ENCODE results near the gene CELA2A. TPM values are rescaled to one million over a fixed set of nuclear protein-coding genes. Genes with fewer than 3 reads are reported as not detected.
A peak's percentile ranks its signal among the peaks of the same experiment; 100 is the strongest.

The CELA2A gene
- total RNA-seq, 5 donors from 2014 or later (not counting 1 experiment from before 2014, with no cell fraction given): 1.3 to 1.8 (median 1.5) TPM; not detected in 2

DNA sequence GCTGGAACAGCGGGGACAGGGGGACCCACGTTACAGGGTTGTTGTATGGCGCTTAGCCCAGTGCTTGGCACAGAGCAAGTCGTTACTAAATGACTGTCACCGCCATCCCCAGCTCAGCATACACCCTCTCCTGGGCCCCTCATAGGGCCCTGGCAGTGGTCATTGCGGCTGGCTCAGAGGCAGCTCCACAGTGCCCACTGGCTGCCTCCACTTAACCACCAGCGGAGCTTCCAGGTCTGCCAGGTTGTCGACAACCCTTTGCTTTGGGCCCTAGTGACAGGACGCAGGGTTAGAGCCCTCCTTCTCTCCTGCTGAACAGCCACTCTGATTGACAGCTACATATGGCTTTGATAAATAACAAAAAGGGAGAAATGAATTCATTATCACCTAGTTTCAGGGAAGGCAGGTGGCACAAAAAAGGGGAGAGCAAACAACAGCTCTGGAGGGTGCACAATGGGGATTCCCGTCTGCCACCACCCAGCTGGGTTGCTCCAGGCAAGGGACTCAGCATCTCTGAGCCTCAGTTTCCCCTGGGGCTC lies 42.0 kb upstream of the CELA2A start:
- H3K4me3 Mint-ChIP-seq: peak overlapping the region in 1 of 3 donors; percentile 51
- ChIA-PET POLR2A (interaction anchor here in 1 of 2 donors (0.5 kb wide), 1 partner anchor 65 kb away, joined by 3 read pairs; no protein-coding TSS in a partner anchor), CTCF (no interaction called here)
- Histone ChIP-seq H3K4me3 (ENCODE audit: control insufficient read depth in 1 of 2, extremely low read depth in 1 of 2, low read length in 1 of 2) (no peak overlapping the region), H3K27me3 (replicated peaks in 1 of 2; ENCODE audit: control insufficient read depth in 2 of 2, extremely low read depth in 1 of 2, insufficient read depth in 2 of 2, low read length in 1 of 2) (no peaks in the 10 kb centered on the region), H3K9me3 (no peaks in the 10 kb centered on the region), H3K4me1 (ENCODE audit: control insufficient read depth in 1 of 2, extremely low read depth in 1 of 2, insufficient read depth in 2 of 2, low read length in 2 of 2) (peaks cover 16 to 85% of the 10 kb centered on the region in 2 experiments), H3K27ac (ENCODE audit: low read length) (peak overlapping the region; percentile 6), H3K36me3 (ENCODE audit: control insufficient read depth in 2 of 2, extremely low read depth in 1 of 2, insufficient read depth in 1 of 2, low read length in 1 of 2) (peaks cover 8 to 20% of the 10 kb centered on the region in 2 donors)
- H3K27me3 Mint-ChIP-seq: no peaks in the 10 kb centered on the region
- H3K9me3 Mint-ChIP-seq: no peaks in the 10 kb centered on the region
- H3K36me3 Mint-ChIP-seq: peaks cover 7% of the 10 kb centered on the region
- WGBS (ENCODE audit: insufficient coverage): 84% methylated on average over 8 of the region's 10 CpGs
- no peak for ATAC-seq (replicated peaks in 1 of 4)
- peaks cover 68 to 83% (median 69%) of the 10 kb centered on the region in 3 donors for H3K4me1 Mint-ChIP-seq
- H3K27ac Mint-ChIP-seq: peak overlapping the region; percentile 66 to 67
- no peak for DNase-seq

DNA sequence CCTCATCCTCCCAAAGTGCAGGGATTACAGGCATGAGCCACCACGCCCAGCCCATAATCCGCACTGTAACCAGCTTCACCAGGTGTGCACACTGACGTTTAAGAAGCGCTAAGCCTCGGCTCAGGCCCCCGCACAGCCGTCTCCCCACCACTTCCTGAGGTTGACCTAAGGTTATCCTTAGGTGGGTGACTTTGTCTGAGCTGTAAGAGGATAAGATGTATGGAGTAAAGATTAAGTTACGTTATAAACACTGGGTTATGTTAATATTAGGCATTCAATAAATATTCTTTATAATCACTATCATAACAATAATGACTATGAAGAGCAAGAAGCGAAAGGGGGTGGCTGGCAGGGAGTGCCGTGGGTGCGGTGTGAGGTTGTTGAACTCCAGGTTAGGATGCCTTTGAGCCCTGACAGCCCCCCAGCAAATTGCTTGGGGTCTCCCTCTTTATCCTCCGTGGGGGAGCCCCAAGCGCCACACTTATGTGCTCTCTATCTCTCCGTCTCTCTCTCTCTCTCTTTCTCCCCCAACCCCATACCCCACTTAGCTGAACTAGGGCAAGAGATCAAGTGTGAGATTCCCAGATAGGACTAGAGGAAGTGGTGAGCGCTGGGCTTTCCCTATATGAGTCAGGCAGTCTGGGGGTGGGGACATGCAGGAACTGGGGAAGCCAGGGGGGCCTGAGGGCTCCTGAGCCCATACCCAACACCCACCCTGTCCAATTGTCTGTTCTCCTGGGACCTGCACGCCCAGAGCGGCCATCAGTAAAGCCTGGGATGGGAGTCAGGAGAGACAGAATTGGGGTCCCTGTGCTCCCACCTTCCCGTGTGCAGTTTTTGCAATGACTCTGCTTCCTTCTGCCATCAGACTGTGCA lies 39.2 kb upstream of the CELA2A start:
- Histone ChIP-seq H3K27me3 (replicated peaks in 1 of 2; ENCODE audit: control insufficient read depth in 2 of 2, extremely low read depth in 1 of 2, insufficient read depth in 2 of 2, low read length in 1 of 2) (no peaks in the 10 kb centered on the region), H3K27ac (ENCODE audit: low read length) (peak overlapping the region; percentile 89), H3K36me3 (ENCODE audit: control insufficient read depth in 2 of 2, extremely low read depth in 1 of 2, insufficient read depth in 1 of 2, low read length in 1 of 2) (peaks cover 8 to 30% of the 10 kb centered on the region in 2 donors), H3K4me3 (ENCODE audit: control insufficient read depth in 1 of 2, extremely low read depth in 1 of 2, low read length in 1 of 2) (peak overlapping the region in 1 of 2 donors; percentile 12), H3K9me3 (no peaks in the 10 kb centered on the region), H3K4me1 (ENCODE audit: control insufficient read depth in 1 of 2, extremely low read depth in 1 of 2, insufficient read depth in 2 of 2, low read length in 2 of 2) (peaks cover 7 to 84% of the 10 kb centered on the region in 2 experiments)
- peak in 33 of 35 experiments; percentile 32 to 85 (median 56) for DNase-seq
- ChIA-PET POLR2A (interaction anchor here in 1 of 2 donors (0.6 to 1.3 kb wide), 4 partner anchors 7 to 14 kb away, joined by 3 to 10 read pairs (median 6); no protein-coding TSS in a partner anchor), CTCF (no interaction called here)
- Mint-ChIP-seq H3K27ac (peak overlapping the region; percentile 87 to 90), H3K9me3 (no peaks in the 10 kb centered on the region), H3K4me1 (peaks cover 48 to 81% (median 63%) of the 10 kb centered on the region in 3 donors), H3K27me3 (no peaks in the 10 kb centered on the region), H3K36me3 (peaks cover 18% of the 10 kb centered on the region), H3K4me3 (peak overlapping the region; percentile 51 to 71 (median 52))
- 14% methylated on average over 4 of the region's 18 CpGs for WGBS (ENCODE audit: insufficient coverage)
- peak; percentile 74 to 80 (median 77) for ATAC-seq (replicated peaks in 1 of 4)

DNA sequence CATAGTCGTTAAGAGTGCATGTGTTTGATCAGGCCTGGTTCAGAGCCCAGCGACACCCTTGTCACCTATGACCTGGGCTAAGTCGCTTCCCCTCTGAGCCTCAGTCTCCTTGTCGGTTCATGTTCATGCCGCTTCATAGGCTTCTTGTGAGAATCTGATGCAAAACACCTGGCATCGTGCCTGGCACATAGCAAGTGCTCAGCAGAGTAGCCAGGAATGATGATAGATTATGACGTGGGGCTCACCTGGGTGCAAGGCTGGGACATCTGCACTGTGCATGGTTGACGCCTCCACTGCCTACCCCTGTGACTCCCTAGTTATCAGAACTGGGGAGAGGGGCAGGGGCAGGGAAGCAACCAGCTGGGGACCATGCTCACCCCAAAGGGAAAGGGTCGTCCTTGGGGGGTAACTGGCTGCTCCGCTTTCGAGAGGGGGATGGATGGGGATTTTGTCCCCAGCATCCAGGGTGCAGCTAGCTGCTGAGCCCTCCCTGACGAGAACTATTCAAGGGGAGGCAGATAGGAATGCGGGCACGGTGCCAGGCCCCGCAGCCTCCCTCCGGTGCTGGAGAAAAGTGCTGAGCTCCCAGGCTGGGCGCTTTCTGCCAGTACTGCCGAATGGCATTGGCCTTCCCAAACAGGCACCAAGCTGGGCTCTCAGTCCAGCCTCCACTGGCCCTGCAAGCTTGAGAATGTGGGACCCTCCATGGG lies 37.6 kb upstream of the CELA2A start:
- ATAC-seq (replicated peaks in 1 of 4) (no peak), DNase-seq (peak in 1 of 35 experiments; percentile 5)
- Mint-ChIP-seq H3K4me3 (no peak overlapping the region), H3K27me3 (no peaks in the 10 kb centered on the region), H3K36me3 (peaks cover 18% of the 10 kb centered on the region), H3K27ac (no peak overlapping the region), H3K9me3 (no peaks in the 10 kb centered on the region), H3K4me1 (peaks cover 38 to 66% (median 54%) of the 10 kb centered on the region in 3 donors)
- Histone ChIP-seq H3K27ac (ENCODE audit: low read length) (no peak overlapping the region), H3K27me3 (replicated peaks in 1 of 2; ENCODE audit: control insufficient read depth in 2 of 2, extremely low read depth in 1 of 2, insufficient read depth in 2 of 2, low read length in 1 of 2) (no peaks in the 10 kb centered on the region), H3K9me3 (no peaks in the 10 kb centered on the region), H3K4me1 (ENCODE audit: control insufficient read depth in 1 of 2, extremely low read depth in 1 of 2, insufficient read depth in 2 of 2, low read length in 2 of 2) (peaks cover 7 to 74% of the 10 kb centered on the region in 2 experiments), H3K36me3 (ENCODE audit: control insufficient read depth in 2 of 2, extremely low read depth in 1 of 2, insufficient read depth in 1 of 2, low read length in 1 of 2) (peaks cover 3 to 17% of the 10 kb centered on the region in 2 donors), H3K4me3 (ENCODE audit: control insufficient read depth in 1 of 2, extremely low read depth in 1 of 2, low read length in 1 of 2) (no peak overlapping the region)
- 87% methylated on average over 17 of the region's 18 CpGs for WGBS (ENCODE audit: insufficient coverage)
- POLR2A ChIA-PET: no interaction called here
- CTCF ChIA-PET: interaction anchor here in 1 of 2 donors (0.7 kb wide), 1 partner anchor 143 kb away, joined by 7 read pairs; no protein-coding TSS in a partner anchor

DNA sequence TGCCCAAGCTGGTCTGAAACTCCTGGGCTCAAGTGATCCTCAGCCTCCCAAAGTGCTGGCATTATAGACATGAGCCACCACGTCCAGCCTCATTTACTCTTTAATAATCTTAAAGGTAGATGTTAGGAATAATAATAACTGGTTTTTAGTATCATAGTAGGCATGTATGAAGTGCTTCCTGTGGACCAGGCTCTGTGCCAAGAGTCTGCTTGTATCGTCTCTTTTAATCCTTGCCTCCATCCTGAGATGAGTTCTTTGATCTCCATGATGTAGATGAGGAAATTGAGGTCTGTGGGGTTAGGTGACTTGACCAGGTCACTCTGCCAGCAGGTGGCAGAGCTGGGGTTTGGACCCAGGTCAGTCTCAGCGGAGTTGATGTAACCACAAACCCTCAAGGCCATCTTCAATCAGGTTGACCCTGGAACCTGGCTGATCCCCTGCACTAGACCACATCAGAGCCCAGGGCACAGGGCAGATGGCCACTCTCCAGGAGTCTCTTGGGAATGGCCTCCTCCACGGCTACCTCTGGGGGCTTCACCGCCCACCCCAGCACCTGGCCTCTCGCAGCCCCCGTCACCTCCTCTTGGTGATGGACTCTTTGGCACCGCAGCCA lies 35.6 kb upstream of the CELA2A start:
- Mint-ChIP-seq H3K27me3 (no peaks in the 10 kb centered on the region), H3K36me3 (peaks cover 12% of the 10 kb centered on the region), H3K4me1 (peaks cover 28 to 48% (median 34%) of the 10 kb centered on the region in 3 donors), H3K27ac (peak overlapping the region; percentile 61 to 88), H3K4me3 (no peak overlapping the region), H3K9me3 (no peaks in the 10 kb centered on the region)
- no peaks in the 10 kb centered on the region for H3K9me3 ChIP-seq
- H3K4me1 ChIP-seq (ENCODE audit: control insufficient read depth in 1 of 2, extremely low read depth in 1 of 2, insufficient read depth in 2 of 2, low read length in 2 of 2): peaks cover 5 to 64% of the 10 kb centered on the region in 2 experiments
- H3K4me3 ChIP-seq (ENCODE audit: control insufficient read depth in 1 of 2, extremely low read depth in 1 of 2, low read length in 1 of 2): no peak overlapping the region
- CTCF ChIA-PET: no interaction called here
- 92% methylated on average over 7 of the region's 8 CpGs for WGBS (ENCODE audit: insufficient coverage)
- peak overlapping the region; percentile 4 for H3K27ac ChIP-seq (ENCODE audit: low read length)
- H3K27me3 ChIP-seq (replicated peaks in 1 of 2; ENCODE audit: control insufficient read depth in 2 of 2, extremely low read depth in 1 of 2, insufficient read depth in 2 of 2, low read length in 1 of 2): no peaks in the 10 kb centered on the region
- no peak for ATAC-seq (replicated peaks in 1 of 4)
- H3K36me3 ChIP-seq (ENCODE audit: control insufficient read depth in 2 of 2, extremely low read depth in 1 of 2, insufficient read depth in 1 of 2, low read length in 1 of 2): peaks cover 3 to 16% of the 10 kb centered on the region in 2 donors
- no peak for DNase-seq
- POLR2A ChIA-PET: interaction anchor here in 1 of 2 donors (0.5 to 0.7 kb wide), 2 partner anchors 20 to 664 kb away, joined by 3 to 7 read pairs; no protein-coding TSS in a partner anchor

DNA sequence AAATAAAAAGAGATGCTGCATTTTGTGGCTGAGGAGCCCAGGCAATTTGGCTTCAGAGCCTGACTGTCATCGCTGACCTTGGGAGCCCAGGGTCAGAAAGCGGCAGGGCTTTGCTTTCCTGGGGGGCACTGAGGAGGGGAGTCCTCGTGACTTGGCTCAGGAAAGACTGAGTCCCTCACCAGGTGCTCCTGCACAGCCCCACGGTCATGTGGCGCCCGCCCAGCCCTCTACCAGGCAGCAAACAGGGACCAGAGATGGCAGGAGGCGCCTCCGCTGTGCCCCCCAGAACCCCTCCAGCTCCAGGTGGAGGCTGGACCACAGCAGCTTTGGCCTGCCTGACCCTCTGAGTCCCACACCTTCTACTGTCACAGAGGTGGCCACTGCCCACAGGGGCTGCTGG lies 33.7 kb upstream of the CELA2A start:
- Histone ChIP-seq H3K36me3 (ENCODE audit: control insufficient read depth in 2 of 2, extremely low read depth in 1 of 2, insufficient read depth in 1 of 2, low read length in 1 of 2) (peaks cover 11 to 33% of the 10 kb centered on the region in 2 donors), H3K4me1 (ENCODE audit: control insufficient read depth in 1 of 2, extremely low read depth in 1 of 2, insufficient read depth in 2 of 2, low read length in 2 of 2) (peaks cover 0 to 44% of the 10 kb centered on the region in 2 experiments), H3K4me3 (ENCODE audit: control insufficient read depth in 1 of 2, extremely low read depth in 1 of 2, low read length in 1 of 2) (no peak overlapping the region), H3K27ac (ENCODE audit: low read length) (no peak overlapping the region), H3K27me3 (replicated peaks in 1 of 2; ENCODE audit: control insufficient read depth in 2 of 2, extremely low read depth in 1 of 2, insufficient read depth in 2 of 2, low read length in 1 of 2) (no peaks in the 10 kb centered on the region), H3K9me3 (no peaks in the 10 kb centered on the region)
- 98% methylated on average over 7 of the region's 8 CpGs for WGBS (ENCODE audit: insufficient coverage)
- peaks cover 20% of the 10 kb centered on the region for H3K36me3 Mint-ChIP-seq
- ChIA-PET CTCF (no interaction called here), POLR2A (no interaction called here)
- H3K27ac Mint-ChIP-seq: no peak overlapping the region
- no peak for DNase-seq
- H3K4me1 Mint-ChIP-seq: peaks cover 14 to 37% (median 16%) of the 10 kb centered on the region in 3 donors
- ATAC-seq (replicated peaks in 1 of 4): no peak
- H3K9me3 Mint-ChIP-seq: no peaks in the 10 kb centered on the region
- no peak overlapping the region for H3K4me3 Mint-ChIP-seq
- no peaks in the 10 kb centered on the region for H3K27me3 Mint-ChIP-seq
